Endothelial cell (in vitro differentiated cells): Measurements from ENCODE around the gene VRK3. TPM values are rescaled to one million over a fixed set of nuclear protein-coding genes. Genes with fewer than 3 reads are reported as not detected.

Experiments used
- DNase-seq: peaks from one replicate; pipeline ENCODE4 v3.0.0; 2021; ENCODE audit warnings: low spot score
- H3K27ac Mint-ChIP-seq: one replicate; pipeline ENCODE4 v1.8.0; 2021; ENCODE audit warnings: mixed read lengths, inconsistent platforms; ENCODE audit not compliant: unreplicated experiment
- H3K27me3 Mint-ChIP-seq: one replicate; pipeline ENCODE4 v1.8.0; 2021; ENCODE audit warnings: mild to moderate bottlenecking, moderate library complexity, mixed read lengths, inconsistent platforms; ENCODE audit not compliant: unreplicated experiment
- H3K36me3 Mint-ChIP-seq: one replicate; pipeline ENCODE4 v1.8.0; 2021; ENCODE audit warnings: mild to moderate bottlenecking, low read depth, mixed read lengths, inconsistent platforms; ENCODE audit not compliant: unreplicated experiment
- H3K4me1 Mint-ChIP-seq: one replicate; pipeline ENCODE4 v1.8.0; 2021; ENCODE audit warnings: mild to moderate bottlenecking, mixed read lengths, inconsistent platforms; ENCODE audit not compliant: unreplicated experiment
- H3K4me3 Mint-ChIP-seq: one replicate; pipeline ENCODE4 v1.8.0; 2021; ENCODE audit warnings: mild to moderate bottlenecking, mixed read lengths, inconsistent platforms; ENCODE audit not compliant: unreplicated experiment
- H3K9me3 Mint-ChIP-seq: one replicate; pipeline ENCODE4 v1.8.0; 2021; ENCODE audit warnings: mixed read lengths, inconsistent platforms; ENCODE audit not compliant: unreplicated experiment
- total RNA-seq: library from RNA; stranded (reverse); fragmentation: NEBNext Ultra II Directional; extraction: Animal tissue kit (Norgen Biotek cat#: 25700); gene quantifications from one replicate; pipeline ENCODE4 v1.2.1, GENCODE V29; 2021; ENCODE audit not compliant: unreplicated experiment
- TF ChIP-seq, protein P1 (sequence below): fragments of 200-600 bp; sonication (generic); IDR thresholded peaks from one replicate; pipeline ENCODE4 v1.5.0; 2021; ENCODE audit warnings: antibody characterized with exemption; ENCODE audit not compliant: unreplicated experiment

The VRK3 gene
- total RNA-seq, 1 donor from 2014 or later, result 51.2 TPM

DNA sequence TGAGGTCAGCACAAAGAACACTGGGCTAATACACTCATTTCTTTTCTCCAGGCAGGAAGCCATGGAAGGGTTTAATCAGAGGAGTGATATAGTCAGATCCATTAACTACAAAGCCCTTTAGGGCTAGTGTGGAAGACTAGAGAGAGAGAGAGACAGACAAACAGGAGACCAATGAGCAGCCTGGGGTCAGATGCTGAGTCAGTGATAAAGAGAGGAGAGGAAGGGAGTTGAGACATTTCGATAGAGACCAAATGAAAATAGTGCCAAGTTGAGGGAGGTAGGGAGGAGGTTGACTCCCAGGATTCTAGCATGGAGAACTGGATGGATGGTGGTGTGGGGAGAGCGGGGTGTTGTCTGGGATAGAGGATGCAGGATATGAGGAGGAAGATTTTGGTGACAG lies 18.8 kb upstream of the VRK3 start:
- Mint-ChIP-seq H3K9me3 (peaks cover 52% of the 10 kb centered on the region), H3K4me1 (no peaks in the 10 kb centered on the region), H3K36me3 (peaks cover 97% of the 10 kb centered on the region), H3K27ac (no peak overlapping the region), H3K27me3 (peaks cover 25% of the 10 kb centered on the region), H3K4me3 (peak overlapping the region; percentile 84)
- DNase-seq, result no peak
- TF ChIP-seq, protein P1, sequence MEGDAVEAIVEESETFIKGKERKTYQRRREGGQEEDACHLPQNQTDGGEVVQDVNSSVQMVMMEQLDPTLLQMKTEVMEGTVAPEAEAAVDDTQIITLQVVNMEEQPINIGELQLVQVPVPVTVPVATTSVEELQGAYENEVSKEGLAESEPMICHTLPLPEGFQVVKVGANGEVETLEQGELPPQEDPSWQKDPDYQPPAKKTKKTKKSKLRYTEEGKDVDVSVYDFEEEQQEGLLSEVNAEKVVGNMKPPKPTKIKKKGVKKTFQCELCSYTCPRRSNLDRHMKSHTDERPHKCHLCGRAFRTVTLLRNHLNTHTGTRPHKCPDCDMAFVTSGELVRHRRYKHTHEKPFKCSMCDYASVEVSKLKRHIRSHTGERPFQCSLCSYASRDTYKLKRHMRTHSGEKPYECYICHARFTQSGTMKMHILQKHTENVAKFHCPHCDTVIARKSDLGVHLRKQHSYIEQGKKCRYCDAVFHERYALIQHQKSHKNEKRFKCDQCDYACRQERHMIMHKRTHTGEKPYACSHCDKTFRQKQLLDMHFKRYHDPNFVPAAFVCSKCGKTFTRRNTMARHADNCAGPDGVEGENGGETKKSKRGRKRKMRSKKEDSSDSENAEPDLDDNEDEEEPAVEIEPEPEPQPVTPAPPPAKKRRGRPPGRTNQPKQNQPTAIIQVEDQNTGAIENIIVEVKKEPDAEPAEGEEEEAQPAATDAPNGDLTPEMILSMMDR, result no peak

DNA sequence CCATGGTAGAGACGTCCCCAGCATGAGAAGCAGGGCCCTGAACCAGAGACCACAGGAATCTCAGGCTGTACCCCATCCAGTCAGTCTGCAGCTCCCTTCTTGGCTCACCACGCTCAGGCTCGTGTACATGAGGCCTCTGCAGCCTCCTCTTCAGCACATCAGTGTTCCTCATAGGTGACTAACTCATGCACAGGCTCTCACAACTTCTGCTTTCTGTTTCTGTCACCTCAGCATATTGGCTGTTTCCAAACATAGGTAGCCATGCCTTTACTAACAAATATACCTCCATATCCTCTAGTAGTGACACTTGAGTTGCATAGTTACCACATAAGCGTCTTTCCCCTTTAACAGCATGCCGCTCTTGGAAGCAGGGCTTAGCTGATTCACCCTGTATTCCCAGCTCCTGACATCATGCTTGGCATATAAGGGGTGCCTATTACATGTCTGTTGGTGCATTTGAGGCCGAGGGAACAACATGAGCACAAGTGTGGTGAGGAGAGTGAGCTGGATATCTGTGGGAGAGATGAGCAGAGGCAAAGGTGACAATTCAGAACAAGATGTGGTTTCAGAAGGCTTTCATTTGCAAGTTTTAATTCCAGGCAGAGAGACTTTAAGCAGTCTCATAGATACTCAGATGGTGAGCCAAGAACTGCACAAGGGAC lies 17.3 kb upstream of the VRK3 start:
- H3K9me3 Mint-ChIP-seq, result peaks cover 49% of the 10 kb centered on the region

DNA sequence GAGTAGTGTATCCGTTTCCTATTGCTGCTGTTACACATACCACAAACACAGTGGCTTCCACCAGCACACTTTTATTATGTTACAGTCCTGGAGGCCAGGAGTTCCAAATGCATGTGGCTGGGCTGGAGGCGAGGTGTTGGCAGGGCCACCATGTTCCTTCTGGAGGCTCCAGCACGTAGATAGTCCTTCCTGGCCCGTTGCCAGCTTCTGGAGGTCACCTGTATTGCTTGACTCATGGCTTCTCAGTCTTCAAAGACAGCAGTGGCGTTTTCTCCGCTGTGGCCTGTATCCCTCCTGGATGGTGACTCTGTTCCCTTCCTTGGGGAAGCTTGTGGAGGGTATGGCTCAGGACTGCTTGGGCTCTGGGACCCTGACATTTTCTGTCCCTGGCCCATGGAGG lies 15.8 kb upstream of the VRK3 start:
- Mint-ChIP-seq H3K36me3 (peaks cover 82% of the 10 kb centered on the region), H3K9me3 (peaks cover 39% of the 10 kb centered on the region), H3K27ac (no peak overlapping the region), H3K4me3 (peak overlapping the region; percentile 84), H3K4me1 (no peaks in the 10 kb centered on the region), H3K27me3 (peaks cover 23% of the 10 kb centered on the region)
- TF ChIP-seq, protein P1, result no peak
- no peak for DNase-seq

More for the DNA sequence above, 17.3 kb upstream of the VRK3 start:
- H3K4me1 Mint-ChIP-seq, result no peaks in the 10 kb centered on the region
- H3K27ac Mint-ChIP-seq, result peak overlapping the region; percentile 1
- TF ChIP-seq, protein P1, result no peak
- H3K36me3 Mint-ChIP-seq, result peaks cover 88% of the 10 kb centered on the region
- DNase-seq, result no peak
- H3K27me3 Mint-ChIP-seq, result peaks cover 24% of the 10 kb centered on the region
- H3K4me3 Mint-ChIP-seq, result peak overlapping the region; percentile 84

DNA sequence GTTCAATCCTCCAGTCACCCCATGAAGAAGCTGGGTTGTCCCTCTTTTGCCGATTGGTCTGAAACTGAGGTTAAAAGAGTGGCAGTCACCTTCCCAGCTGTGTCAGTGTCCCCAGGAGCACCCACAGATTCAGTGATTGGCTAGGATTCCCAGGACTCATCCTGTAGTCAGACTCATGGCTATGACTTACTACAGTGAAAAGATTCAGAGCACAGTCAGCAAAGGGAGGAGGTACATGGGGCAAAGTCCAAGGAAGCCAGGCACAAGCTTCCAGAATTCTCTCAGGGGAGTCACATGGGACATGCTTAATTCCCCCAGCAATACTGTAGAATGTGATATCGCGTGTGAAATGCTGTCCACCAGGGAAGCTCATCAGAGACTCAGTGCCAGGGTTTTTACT lies 14.8 kb upstream of the VRK3 start:
- no peak overlapping the region for H3K27ac Mint-ChIP-seq
- TF ChIP-seq, protein P1, result no peak
- H3K4me1 Mint-ChIP-seq, result no peaks in the 10 kb centered on the region
- peaks cover 82% of the 10 kb centered on the region for H3K36me3 Mint-ChIP-seq
- no peak for DNase-seq
- peak overlapping the region; percentile 26 for H3K4me3 Mint-ChIP-seq
- peaks cover 22% of the 10 kb centered on the region for H3K27me3 Mint-ChIP-seq
- H3K9me3 Mint-ChIP-seq, result peaks cover 29% of the 10 kb centered on the region

DNA sequence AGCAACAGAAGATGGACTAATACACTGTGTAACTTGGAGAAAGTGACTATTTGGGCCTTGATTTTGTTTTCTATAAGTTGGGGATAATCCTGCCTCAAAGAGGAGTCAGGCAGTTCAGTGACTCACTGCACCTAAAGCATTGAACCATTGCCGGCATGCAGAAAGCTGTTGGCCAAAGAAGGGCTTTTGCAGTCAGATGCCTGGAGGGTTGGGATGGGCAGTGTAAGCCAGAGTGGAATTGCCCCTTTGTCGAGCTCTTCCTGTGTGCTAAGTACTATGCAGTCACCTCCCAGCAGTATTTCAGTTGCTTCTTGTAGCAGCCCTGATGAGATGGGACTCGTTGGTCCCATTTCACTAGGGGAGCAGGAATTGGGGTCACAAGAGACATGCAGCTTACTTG lies 11.7 kb upstream of the VRK3 start:
- Mint-ChIP-seq H3K27ac (no peak overlapping the region), H3K4me3 (peak overlapping the region; percentile 42), H3K9me3 (peaks cover 2% of the 10 kb centered on the region), H3K36me3 (peaks cover 76% of the 10 kb centered on the region), H3K4me1 (no peaks in the 10 kb centered on the region), H3K27me3 (peaks cover 11% of the 10 kb centered on the region)
- DNase-seq, result no peak
- TF ChIP-seq, protein P1, result no peak
